ENCODE results near the gene PFKFB3. TPM values are rescaled to one million over a fixed set of nuclear protein-coding genes. Genes with fewer than 3 reads are reported as not detected.

PFKFB3 gene
- total and polyA plus RNA-seq, 2 of the 13 experiments (the other 11 are each of a cell fraction or from before 2014, with no cell fraction given): 1.2 to 13.3 TPM

- TF ChIP-seq BRF2 (CRISPR knock-in tag; IDR thresholded peaks at IDR 0.05) (no peak), PBX3 (CRISPR knock-in tag; IDR thresholded peaks at IDR 0.05; ENCODE audit: borderline replicate concordance) (no peak), TFAP4 (IDR thresholded peaks at IDR 0.05; ENCODE audit: borderline replicate concordance, low read depth) (no peak), KLF15 (CRISPR knock-in tag; IDR thresholded peaks at IDR 0.05; ENCODE audit: borderline replicate concordance) (no peak), ELF1 (CRISPR knock-in tag; IDR thresholded peaks at IDR 0.05) (no peak), ZNF124 (CRISPR knock-in tag; IDR thresholded peaks at IDR 0.05) (no peak), MLLT10 (CRISPR knock-in tag; IDR thresholded peaks at IDR 0.05) (no peak), ZNF639 (CRISPR knock-in tag; conservative IDR thresholded peaks at IDR 0.05) (no peak)
These were observed 33.8 kb downstream of the PFKFB3 start (continued) for GRCh38 chr10:6236349-6237198.
